HG03439 (cell line): ENCODE data around the gene CRISPLD2.

Experiments
- ATAC-seq: cut with Tn5 transposase; IDR thresholded peaks from one replicate; pipeline ENCODE4 v1.9.1; 2021; ENCODE audit warnings: mild to moderate bottlenecking, moderate library complexity; ENCODE audit not compliant: unreplicated experiment

Gene CRISPLD2

GRCh38 chr16:84819644-84820304 is at the start of gene CRISPLD2:
TSS of gene CRISPLD2 (plus strand) at chr16:84819985. CDS start at chr16:84838496, 18,511 bp downstream.
- ATAC-seq, result no peak

- ATAC-seq, result no peak
These were observed 46.5 kb upstream of the CRISPLD2 start for GRCh38 chr16:84773312-84773711.

- ATAC-seq, result no peak
These were observed 45.0 kb upstream of the CRISPLD2 start for GRCh38 chr16:84774810-84775209.

- ATAC-seq, result no peak
These were observed 44.4 kb upstream of the CRISPLD2 start for GRCh38 chr16:84775262-84775810.

- no peak for ATAC-seq
These were observed 42.4 kb upstream of the CRISPLD2 start for GRCh38 chr16:84777435-84777834.

GRCh38 chr16:84778720-84779119 is 41.1 kb upstream of the CRISPLD2 start:
- ATAC-seq, result no peak

GRCh38 chr16:84780063-84780462 is 39.7 kb upstream of the CRISPLD2 start:
- ATAC-seq, result no peak

GRCh38 chr16:84780544-84781376 is 39.0 kb upstream of the CRISPLD2 start:
- no peak for ATAC-seq

- ATAC-seq, result no peak
These were observed 36.9 kb upstream of the CRISPLD2 start for GRCh38 chr16:84782846-84783245.

- no peak for ATAC-seq
These were observed 33.8 kb upstream of the CRISPLD2 start for GRCh38 chr16:84785843-84786581.

- no peak for ATAC-seq
These were observed 33.1 kb upstream of the CRISPLD2 start for GRCh38 chr16:84786605-84787262.

- ATAC-seq, result no peak
These were observed 32.5 kb upstream of the CRISPLD2 start for GRCh38 chr16:84787263-84787622.

- no peak for ATAC-seq
These were observed 30.8 kb upstream of the CRISPLD2 start for GRCh38 chr16:84788920-84789391.

GRCh38 chr16:84789431-84789830 is 30.4 kb upstream of the CRISPLD2 start:
- ATAC-seq, result no peak

GRCh38 chr16:84790301-84790700 is 29.5 kb upstream of the CRISPLD2 start:
- no peak for ATAC-seq

GRCh38 chr16:84791088-84791487 is 28.7 kb upstream of the CRISPLD2 start:
- no peak for ATAC-seq

GRCh38 chr16:84791501-84791900 is 28.3 kb upstream of the CRISPLD2 start:
- no peak for ATAC-seq

GRCh38 chr16:84794186-84794585 is 25.6 kb upstream of the CRISPLD2 start:
- no peak for ATAC-seq

GRCh38 chr16:84794626-84795025 is 25.2 kb upstream of the CRISPLD2 start:
- ATAC-seq, result no peak

GRCh38 chr16:84795329-84796053 is 24.3 kb upstream of the CRISPLD2 start:
- no peak for ATAC-seq
